Omental fat pad (tissue), 4 donors: ENCODE data around the gene CABLES1. TPM values are rescaled to one million over a fixed set of nuclear protein-coding genes. Genes with fewer than 3 reads are reported as not detected.

Source experiments
- ATAC-seq: fragments of 150-250 bp; one replicate; pipeline ENCODE4 v1.9.1; 2016; ENCODE audit warnings: mild to moderate bottlenecking, moderate library complexity; ENCODE audit not compliant: low FRiP score
- DNase-seq: peaks from one replicate; pipeline ENCODE4 v3.0.0-alpha.2; 2019; ENCODE audit warnings: low spot score
- CTCF ChIP-seq, 3 donors: fragments of 450-650 bp; IDR thresholded peaks; one replicate each; pipeline ENCODE4 v1.5.1; 2016 to 2017; ENCODE audit warnings: antibody characterized with exemption in 3 of 3, mild to moderate bottlenecking in 3 of 3, moderate library complexity in 2 of 3
- total RNA-seq, 4 donors: library from RNA; depleted of rRNA; stranded (reverse); fragments of >200 nt; gene quantifications; one replicate each; pipeline ENCODE4 v1.1.0, GENCODE V29; 2016

The CABLES1 gene
- total RNA-seq, 4 donors from 2014 or later: 24.4 to 95.9 (median 30.4) TPM

DNA sequence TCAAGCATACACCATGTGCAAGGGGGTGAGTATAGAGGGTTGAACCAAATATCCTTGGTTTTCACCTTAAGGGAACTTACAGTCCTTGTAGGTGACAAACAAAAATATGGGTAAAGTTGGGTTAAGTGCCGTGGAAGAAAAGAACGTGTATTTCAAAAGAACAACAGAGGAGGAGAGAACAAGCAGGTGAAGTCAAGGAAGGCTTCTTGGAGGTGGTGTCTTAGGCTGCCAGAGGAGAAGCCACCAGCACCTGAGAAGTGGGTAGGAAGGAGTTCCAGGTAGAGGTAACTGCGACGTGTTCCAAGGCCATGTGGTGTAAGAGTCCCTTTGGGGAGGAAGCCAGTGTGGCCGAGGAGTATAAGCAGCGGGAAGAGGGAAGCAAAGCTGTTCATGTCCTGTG is 27.2 kb downstream of the CABLES1 start:
- TF ChIP-seq CTCF (IDR thresholded peaks at IDR 0.05): no peak
- ATAC-seq (no peak), DNase-seq (no peak)

GRCh38 chr18:23163786-23164533 is 28.7 kb downstream of the CABLES1 start:
- no peak for TF ChIP-seq CTCF (IDR thresholded peaks at IDR 0.05)
- ATAC-seq (no peak), DNase-seq (no peak)

DNA sequence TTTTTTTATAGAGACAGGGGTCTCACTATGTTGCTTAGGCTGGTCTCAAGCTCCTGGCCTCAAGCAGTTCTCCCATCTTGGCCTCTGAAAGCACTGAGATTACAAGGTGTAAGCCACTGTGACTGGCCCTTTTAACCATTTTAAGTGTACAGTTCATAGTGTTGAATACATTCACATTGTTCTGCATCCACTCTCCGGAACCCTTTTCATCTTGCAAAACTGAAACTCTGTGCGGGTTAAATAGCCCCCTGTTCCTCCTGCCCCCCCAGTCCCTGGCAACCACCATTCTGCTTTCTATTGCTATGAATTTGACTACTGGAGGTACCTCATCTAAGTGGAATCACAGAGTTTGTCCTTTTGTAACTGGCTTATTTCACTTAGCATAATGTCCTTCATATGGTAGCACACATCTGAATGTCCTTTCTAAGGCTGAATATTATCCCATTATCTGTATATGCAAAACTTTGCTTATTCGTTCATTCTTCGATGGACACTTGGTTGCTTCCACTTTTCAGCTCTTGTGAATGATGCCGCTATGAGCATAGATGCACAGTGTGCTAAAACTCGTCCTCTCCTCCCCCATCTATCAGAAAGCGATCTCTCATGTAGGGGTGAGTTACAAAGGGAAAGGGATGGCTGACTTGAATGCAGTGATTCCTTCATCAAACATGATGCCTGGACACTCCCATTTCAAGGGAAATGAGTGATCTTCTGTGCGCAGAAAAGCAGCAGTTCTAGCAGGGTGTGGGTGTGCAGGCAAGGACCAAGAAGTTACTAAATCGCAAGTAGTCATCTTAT is 30.2 kb downstream of the CABLES1 start:
- no peak for DNase-seq
- no peak for TF ChIP-seq CTCF (IDR thresholded peaks at IDR 0.05)
- no peak for ATAC-seq

DNA sequence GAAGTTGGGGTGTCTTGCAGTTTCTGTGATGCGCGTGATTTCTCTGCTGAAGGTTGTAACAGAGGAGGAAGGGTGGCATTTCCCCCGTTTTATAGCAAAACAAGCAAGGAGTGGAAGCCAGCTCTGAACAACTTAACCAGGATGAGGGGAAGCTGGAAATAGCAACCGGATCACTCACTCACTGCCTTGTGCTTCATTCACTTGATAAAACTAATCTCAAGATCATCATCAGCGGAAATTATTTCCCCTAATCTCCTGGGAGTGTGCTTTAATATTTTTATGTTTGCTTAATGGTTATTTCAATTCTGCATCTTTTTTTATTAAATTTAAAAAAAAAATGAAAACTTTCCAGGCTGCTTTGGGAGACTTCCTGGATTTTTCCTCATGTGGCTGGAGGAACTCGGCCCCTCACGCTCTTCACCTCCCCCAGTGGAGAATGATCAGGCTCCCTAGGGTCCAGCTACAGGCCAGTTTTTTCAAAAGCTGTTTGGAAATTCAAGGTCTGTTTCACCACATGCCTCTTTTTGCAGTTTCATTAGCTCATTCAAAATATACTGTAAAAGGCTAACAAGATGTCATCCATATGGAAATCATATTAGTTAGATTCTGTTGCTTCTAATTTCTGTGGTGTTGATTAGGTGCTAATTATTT is 31.7 kb downstream of the CABLES1 start:
- DNase-seq (no peak), ATAC-seq (no peak)
- no peak for TF ChIP-seq CTCF (IDR thresholded peaks at IDR 0.05)

- DNase-seq (no peak), ATAC-seq (no peak)
- TF ChIP-seq CTCF (IDR thresholded peaks at IDR 0.05): no peak
Observed at GRCh38 chr18:23169673-23170044, 34.4 kb downstream of the CABLES1 start.

- TF ChIP-seq CTCF (IDR thresholded peaks at IDR 0.05): no peak
- DNase-seq (no peak), ATAC-seq (no peak)
Observed at GRCh38 chr18:23170137-23170536, 34.9 kb downstream of the CABLES1 start.
